HG02852 (cell line): ENCODE results near the gene ADAMTS17.

Experiments used
- ATAC-seq: cut with Tn5 transposase; IDR thresholded peaks from one replicate; pipeline ENCODE4 v1.9.1; 2021; ENCODE audit warnings: mild to moderate bottlenecking, moderate library complexity; ENCODE audit not compliant: unreplicated experiment

The ADAMTS17 gene

DNA sequence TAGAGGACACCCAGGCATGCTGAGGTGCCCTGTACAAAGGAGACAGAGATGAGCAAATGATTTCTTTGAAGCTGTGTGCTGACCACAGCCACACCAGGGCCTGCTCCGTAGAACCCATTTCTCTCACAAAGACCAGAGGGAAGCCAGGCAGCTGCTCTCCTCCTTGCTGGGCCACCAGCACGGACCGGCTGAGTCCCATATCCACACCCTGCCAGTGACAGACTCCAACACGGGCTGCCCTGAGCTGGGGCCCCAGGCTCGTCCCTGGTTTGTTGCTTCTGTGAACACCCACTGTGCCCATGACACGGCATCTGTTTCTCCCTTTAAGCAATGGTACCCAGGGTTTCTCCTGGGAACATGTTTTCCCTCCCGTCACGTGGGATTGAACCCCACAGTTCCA, 284.5 kb downstream of the ADAMTS17 start:
- ATAC-seq: no peak

DNA sequence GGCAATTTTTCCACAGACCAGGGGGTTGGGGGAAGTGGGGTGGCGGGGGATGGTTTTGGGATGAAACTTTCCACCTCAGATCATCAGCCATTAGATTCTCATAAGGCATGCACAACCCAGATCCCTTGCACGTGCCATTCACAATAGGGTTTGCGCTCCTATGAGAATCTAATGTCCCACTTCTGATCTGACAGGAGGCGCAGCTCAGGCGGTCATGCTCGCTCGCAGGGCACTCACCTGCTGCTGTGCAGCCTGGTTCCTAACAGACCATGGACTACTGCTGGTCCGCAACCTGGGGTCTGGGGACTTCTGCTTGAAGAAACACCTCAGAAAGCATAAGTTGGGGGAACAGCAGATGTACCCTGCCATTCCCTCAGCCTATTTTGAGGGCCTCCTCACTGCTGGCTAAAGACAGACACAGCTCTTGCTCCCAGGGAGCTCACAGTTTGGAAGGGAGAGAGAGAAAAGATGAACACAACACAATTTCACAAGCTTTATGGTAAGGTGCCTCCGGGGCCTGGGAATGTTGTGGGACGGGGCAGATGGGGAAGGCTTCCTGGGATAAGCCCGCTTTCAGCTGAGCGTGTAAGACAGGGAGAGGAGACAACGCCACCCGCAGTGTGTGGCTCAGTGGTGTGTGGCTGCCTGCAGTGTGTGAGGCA, 285.2 kb downstream of the ADAMTS17 start:
- ATAC-seq: no peak

DNA sequence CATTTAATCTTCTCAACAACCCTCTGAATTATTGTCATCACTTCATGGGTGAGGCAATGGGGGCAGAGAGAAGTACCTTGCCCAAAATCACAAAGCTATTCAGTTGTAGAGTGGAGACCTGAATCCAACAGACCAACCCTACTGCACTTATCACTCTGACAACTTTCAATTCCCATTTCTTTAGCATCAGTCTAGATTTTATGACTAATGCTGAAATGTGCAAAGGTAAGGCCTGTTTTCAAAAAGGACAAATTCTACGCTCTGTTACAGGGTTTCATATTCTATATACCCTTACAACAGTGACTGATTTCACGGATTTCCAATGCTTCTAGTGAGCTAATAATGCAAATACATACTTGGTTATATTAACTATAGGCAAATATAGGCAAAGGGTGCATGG, 286.0 kb downstream of the ADAMTS17 start:
- ATAC-seq: peak; percentile 64

DNA sequence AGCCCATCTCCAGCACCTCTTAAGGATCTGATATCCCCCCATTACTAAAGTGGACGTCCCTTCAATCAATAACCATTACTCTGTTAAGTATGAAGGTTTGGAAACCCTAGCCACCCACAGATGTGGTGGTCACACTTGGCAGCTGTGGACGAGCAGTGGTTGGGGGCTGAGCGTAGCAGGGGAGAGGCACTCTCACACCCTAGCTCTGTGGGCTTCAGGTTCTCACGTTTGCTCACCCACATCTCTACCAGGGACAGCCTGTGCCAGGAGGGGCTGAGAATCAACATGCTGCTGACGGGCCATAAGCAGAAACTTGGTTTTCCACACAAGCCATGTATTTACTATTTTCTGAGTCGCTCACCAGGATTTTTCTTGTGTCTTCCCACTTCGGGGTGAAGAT, 287.2 kb downstream of the ADAMTS17 start:
- ATAC-seq: no peak

DNA sequence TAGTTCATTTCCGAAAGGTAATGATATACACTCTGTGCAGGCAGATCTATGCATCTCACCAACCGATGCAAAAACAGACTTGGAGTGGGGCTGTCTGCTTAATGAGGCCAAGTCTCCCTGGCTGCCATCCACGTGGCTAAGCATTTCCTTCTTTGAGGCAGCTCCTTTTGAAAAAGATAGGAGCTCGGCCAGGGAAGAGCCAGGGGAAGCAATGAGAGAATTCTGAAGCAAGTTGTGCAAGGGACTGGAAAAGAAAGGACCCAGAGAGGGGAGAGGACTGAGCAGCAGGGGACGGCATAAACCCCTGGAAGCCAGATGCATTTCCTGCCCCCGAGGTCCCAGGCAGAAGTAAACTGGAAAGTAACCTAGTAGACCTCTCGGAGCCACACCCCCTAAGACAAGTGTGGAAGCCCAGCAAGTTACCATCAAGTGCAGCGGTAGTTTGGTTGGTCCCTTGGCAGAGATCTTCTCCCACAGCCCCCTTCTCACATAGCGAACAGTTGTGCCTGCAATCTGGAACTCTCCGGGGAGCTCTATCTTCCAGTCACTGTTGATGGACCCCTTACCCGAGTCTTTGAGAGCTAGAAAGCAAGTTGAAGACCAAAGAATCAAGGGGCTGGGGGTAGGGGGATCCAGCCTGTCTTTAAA, 288.2 kb downstream of the ADAMTS17 start:
- no peak for ATAC-seq

DNA sequence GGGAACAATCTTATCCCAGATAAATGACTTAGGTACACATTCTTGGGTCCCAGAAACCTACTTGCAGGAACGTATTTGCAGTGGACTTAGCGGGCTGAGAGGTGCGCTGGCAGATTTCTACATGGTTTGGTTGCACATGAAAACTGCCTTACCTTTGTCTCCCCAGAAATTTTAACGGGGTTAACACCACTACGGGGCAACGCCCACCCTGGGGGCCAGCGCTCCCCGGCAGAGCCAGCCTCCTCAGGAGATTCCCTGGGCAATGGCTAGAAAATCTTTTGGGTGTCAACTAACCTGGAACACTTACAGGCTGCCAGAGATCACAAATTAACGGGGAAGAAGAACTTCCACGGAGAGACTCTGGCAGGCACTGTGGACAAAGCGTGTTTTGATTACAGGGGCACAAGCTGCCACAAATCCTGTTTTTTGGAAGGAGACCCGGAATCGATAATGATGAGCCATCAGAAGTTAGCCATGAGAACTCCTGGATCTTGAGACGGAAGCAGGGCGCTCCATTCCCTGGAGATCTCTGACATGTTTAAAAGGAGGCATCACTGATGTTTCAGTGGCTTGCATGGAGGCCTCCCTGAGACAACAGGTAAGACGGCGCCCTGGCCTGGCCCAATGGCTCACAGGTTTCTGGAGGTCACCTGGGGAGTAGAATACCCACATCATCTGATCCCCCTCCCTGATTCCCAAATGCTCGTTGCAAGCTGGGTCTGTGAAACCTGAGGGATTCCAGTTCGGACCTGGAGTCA, 288.9 kb downstream of the ADAMTS17 start:
- no peak for ATAC-seq

DNA sequence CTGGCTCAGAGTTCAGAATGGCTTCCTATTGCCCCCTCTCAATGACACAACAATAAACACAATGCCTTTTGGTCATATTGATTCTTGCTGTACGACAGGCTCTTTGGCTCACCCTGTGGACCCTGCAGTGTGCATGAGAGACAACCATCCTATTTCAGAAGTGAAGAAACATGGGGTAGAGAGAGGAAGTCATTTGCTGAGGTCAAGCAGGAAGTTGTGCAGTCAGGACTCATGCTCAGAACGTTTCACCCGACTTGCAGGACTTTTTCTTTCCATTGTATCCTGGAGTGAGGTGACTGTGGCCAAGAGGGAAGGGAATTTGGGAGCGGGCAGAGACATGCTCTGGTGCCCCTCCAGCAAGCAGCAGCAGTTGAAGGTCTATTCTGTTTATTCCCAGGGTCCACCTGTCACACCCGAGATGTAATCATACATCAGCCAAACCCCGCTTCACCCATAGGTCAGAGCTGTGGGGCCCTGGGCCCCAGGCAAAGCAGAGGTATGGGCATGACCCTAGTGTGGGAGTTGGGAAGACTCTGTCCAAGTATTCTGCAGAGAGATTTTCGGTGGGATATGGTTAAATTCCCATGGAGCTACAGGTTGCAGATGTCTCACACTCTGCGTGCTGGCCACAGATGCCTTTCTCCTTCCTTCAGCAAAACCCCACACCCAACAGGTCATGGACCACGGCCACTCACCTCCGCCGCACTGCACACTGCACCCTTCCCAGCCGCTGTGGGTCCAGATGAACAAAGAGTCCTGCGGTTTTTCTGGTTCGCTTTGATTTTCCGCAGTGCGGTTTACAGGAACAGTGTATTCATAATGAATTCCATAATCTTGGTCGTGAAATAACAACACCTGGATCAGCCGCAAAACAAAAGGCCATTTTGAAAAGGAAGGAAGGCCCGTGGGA, 290.6 kb downstream of the ADAMTS17 start:
- ATAC-seq: no peak

DNA sequence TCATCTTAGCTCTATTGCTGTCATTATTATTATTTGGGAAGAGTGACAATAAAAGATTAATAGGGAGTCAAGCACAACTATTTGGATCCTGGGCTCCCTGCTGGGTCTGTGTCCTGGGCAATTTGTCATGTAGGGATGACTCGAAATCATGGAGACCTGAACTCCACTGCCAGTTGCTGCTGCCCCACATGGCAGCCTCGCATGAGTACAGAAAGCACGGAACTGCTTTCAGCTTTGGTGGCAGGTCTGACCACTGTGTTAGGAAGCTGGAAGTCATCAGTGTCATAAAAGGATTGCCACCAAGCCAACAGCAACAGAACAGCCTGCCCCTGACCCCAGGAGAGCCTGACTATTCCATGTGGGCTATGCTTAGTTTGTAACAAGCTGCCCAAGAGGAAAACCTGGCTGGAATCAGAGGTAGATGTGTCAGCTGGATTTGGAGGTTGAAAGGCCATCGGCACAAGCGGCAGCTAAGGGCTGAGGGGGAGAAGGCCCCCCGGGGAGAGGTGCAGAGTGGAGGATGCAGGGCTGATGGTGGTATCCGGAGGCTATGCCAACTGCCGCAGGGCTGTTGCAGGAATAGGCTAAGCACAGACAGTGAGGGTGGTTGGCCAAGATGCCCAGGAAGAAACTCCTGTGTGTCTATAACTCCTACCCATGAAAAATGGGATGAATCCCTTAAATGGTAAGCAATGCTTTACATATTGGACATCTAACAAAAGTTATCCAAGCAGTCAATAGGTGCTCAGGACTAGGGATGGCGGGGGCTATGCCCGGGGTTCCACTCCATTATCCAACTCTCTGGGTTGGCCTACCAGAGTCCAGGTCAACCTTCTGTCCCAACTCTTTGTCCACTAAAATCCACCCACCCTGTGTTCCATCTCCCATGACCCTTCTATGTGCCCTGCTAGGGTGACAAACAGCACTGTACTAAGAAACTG, 291.6 kb downstream of the ADAMTS17 start:
- no peak for ATAC-seq

DNA sequence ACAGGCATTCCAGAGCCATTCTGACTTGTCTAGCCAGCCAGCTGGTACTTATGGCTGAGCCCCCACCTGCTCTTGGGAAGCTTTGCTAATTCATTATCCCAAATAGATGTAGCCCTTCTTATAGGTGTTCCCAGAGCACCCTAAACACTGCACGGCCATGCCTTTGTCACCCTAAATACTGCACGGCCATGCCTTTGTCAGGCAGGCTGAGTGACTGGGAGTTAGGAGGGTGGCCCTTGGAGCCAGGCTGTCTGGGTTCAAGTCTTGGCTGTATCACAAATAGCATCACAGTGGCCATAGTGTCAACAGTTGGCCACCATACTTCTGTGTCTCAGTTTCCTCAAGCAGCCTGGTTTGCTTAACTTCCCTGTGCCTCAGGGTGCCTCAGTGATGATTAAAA, 292.3 kb downstream of the ADAMTS17 start:
- ATAC-seq: no peak

DNA sequence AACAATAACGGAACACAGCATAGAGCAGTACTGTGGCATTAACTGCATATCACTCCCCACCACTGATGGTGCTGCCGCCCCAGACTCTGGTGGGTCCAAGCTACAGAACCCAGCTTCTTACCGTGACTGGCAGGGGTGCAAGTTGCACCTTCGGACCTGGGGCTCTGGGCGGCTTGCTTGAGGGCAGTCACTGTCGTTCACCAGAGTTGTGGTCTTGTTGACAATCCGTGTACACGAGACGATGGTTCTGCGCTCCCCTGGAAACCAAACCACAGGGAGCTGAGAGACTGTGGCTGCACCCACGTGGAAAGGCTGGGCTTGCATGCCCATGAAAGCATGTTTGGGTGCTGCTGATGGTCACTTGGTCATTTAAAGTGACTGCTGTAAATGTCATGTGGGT, 293.0 kb downstream of the ADAMTS17 start:
- no peak for ATAC-seq

DNA sequence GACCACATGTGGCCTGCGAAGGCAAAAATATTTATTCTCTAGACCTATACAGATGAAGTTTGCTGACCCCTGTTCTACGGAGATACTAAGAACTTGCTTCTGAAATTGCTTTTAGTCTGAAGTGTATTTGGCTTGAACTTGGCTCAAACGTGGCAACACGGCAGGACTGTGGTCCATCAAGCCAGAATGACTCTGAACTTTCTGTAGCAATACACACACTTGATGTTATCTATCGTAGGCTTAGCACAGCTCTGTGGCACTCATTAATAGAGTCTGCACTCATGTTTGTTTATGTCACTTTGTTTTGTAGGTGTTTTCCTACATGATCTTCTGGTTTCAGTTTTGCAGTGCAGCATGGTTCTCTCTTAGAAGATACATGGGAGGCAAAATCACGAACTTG, 298.1 kb downstream of the ADAMTS17 start:
- ATAC-seq: no peak

DNA sequence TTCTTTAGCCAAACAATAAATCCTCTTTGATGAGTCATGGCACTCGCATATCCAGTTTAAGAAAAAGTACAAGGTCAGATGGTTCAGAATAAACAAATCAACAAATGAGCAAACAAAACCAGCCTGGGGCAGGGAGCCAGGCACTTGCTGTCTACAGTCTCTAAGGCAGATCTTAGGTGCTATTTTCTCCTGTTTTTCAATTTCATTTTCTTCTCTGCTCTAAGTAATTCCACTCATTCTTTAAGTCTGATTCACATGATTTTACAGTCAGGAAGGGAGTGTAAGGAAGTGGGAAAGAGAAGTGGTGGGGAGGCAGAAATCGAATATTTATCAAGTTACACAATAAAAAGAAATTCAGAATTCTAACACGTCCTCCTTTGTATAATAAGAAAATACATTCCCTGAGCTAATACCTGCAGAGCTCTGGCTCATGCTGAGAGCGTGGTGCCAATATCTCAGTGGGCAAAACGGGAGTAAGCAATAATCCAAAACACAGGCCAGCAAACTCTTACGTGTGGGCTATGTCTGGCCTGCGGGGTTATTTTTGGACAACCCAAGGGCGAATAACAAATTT, 298.6 kb downstream of the ADAMTS17 start:
- no peak for ATAC-seq

DNA sequence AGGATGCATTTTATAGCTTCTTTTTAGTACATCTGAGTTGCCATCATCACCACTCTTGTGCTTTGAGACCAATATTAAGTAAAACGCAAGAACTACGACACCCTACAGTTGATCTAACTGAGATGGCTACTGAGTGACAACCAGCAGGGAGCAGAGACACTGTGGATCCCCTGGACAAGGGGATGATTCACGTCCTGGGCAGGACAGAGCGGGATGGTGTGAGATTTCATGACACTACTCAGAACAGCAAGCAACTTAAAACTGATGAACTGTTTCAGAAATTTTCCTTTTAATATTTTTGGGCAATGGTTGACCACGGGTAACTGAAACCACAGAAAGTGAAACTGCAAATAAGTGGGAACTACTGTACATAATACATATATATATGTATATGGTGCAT, 299.2 kb downstream of the ADAMTS17 start:
- no peak for ATAC-seq

DNA sequence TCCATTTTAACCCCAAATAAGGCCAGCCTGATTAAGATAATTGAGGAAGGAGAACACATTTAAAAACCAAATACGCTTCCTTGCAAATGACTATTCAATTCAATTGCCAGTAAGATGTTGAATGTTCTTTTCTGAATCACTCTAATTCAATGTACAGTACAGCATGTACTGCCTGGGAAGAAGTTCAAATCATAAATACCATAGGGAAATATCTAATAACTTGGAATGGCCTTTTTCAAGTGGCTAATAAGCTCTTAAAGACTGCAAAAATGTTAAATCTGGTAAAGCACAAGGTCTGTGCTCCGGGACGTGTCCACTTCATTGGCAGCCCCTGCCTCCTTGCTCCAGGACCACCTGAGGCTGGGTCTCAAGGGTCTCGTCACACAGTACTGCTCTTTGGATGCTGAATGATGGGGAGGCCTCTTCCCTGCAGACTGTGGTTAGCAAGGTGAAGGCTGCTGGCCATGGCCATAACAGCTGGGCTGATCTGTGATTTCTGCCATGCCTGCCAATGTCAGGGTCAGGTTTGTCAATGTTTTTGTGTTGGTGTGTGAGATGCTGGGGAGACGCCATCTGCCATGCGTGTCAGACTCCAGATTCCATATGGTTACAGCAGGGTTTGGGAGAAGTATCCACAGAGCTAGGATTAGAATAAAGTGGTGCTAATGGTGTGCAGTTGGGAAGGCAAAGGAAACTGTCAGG, 300.5 kb downstream of the ADAMTS17 start:
- ATAC-seq: no peak

DNA sequence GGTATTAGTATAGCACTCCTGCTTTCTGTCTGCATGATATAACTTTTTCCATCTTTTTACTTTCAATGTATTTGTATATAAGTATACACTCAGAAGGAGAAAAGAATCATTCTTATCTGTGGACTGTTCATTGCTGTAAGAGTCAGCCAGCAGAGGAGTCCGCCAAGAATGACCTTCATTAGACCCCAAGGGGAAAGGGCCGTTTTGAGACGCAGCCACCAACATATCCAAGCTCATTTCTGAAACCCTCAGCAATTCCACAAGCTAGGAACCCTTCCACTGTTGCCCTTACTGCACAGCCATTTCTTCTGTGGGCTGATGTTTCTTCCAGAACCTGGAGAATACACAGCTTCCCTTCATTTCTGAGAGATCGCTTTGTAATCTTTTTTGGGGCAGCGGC, 301.8 kb downstream of the ADAMTS17 start:
- no peak for ATAC-seq

DNA sequence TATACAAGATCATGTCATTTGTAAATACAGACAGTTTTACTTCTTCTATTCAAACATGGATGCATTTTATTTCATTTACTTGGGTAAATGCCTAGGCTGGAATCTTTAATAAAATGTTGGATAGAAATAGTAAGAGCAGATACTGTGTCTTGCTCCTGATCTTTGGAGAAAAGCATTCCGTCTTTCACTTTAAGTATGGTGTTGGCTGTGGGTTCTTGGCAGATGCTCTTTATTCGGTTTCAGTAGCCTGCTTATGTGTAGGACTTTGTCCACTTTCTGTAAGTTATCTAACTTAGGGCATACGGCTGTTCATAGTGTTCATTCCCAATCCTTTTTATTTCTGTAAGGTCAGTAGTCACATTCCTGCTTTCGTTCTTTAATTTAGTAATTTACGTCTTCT, 303.0 kb downstream of the ADAMTS17 start:
- ATAC-seq: no peak

DNA sequence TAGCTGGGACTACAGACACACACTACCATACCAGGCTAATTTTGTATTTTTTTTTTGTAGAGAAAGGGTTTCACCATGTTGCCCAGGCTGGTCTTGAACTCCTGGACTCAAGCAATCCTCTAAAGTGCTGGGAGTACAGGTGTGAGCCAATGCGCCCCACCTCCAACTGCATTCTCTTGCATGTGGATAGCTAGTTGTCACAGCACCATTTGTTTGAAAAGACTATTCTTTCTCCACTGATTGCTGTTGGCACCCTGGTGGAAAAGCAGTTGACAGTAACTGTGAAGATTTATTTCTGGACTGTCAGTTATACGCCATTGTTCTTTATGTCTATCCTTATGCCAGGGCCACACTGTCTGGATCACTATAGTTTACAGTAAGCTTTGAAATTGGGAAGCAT, 303.9 kb downstream of the ADAMTS17 start:
- no peak for ATAC-seq

DNA sequence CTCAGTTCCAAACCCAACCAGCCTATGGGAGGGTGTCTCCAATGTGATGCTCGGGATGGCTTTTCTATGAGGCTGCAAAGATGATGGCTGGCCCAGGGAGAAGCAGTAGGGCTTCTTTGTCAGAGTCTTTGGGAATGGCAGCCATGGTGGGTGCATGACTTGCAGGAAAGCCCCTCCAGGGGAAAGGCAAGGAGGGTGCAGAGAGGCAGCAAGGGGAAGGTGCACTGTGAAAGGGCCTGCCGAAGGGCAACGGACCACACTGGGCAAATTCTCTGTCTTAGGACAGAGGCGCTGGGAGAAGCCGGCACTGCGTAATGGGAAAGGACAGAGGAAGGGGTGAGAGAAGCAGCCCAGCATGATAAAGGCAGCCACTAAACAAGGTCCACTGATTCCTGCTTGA, 305.8 kb downstream of the ADAMTS17 start:
- ATAC-seq: no peak

DNA sequence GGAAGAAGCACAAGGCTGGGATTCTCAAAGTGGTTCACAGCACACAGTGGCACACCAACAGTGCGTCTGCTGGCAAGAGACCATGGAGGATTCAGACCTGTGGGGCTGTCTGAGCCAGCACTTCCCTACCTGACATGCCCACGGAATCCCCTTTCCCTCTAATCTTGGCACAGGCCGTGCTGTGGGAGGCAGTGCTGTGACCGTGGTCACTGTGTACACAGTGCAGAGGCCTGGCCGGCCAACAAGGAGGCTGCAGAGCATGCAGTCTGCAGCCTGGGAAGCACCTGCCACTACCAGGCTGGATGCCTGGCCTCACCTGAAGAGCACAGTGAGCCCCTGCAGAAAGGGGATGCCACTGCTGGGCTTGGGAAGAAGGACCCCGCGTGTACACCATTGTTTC, 307.6 kb downstream of the ADAMTS17 start:
- ATAC-seq: no peak
